A673 (cell line): ENCODE measurements around the gene CFAP410. TPM values are rescaled to one million over a fixed set of nuclear protein-coding genes. Genes with fewer than 3 reads are reported as not detected.

Source experiments
- BruUV-seq: library from RNA; stranded (reverse); fragments of 400-500 nt; replicated peaks from 2 replicates; lab custom pipeline; 2021; lab: Mats Ljungman, UMichigan
- CTCF ChIA-PET: fragments of 300-600 bp; sonication (Branson Sonifier 250); formaldehyde crosslinking; loops from one replicate; lab custom pipeline; 2022; ENCODE audit warnings: antibody characterized with exemption; lab: Charles Lee
- POLR2A ChIA-PET: fragments of 300-600 bp; sonication (Branson Sonifier 250); formaldehyde crosslinking; loops from one replicate; lab custom pipeline; 2022; ENCODE audit warnings: antibody characterized with exemption; ENCODE audit not compliant: low non-redundant PET; lab: Charles Lee
- DNase-seq: peaks from one replicate; pipeline ENCODE4 v3.0.0-alpha.2; 2015; ENCODE audit warnings: low spot score
- H3K27ac ChIP-seq: fragments of 200-600 bp; sonication (generic); 2 replicates; pipeline ENCODE4 v1.5.1; 2016; ENCODE audit warnings: mixed run types, low read depth, mild to moderate bottlenecking, mixed read lengths, antibody characterized with exemption, low read length; ENCODE audit not compliant: poor library complexity, severe bottlenecking
- H3K27me3 ChIP-seq: fragments of 200-600 bp; sonication (generic); replicated peaks from 2 replicates; pipeline ENCODE4 v1.6.1; 2017; ENCODE audit warnings: mixed run types, low read depth, mild to moderate bottlenecking, mixed read lengths, antibody characterized with exemption, low read length; ENCODE audit not compliant: insufficient read depth, poor library complexity
- H3K36me3 ChIP-seq: fragments of 200-600 bp; sonication (generic); 2 replicates; pipeline ENCODE4 v1.6.1; 2016; ENCODE audit warnings: mixed run types, mild to moderate bottlenecking, mixed read lengths, antibody characterized with exemption, low read length; ENCODE audit not compliant: insufficient read depth, poor library complexity, severe bottlenecking
- H3K4me1 ChIP-seq: fragments of 200-600 bp; sonication (generic); 2 replicates; pipeline ENCODE4 v1.6.1; 2017; ENCODE audit warnings: mixed run types, mild to moderate bottlenecking, mixed read lengths, antibody characterized with exemption, low read length; ENCODE audit not compliant: insufficient read depth, poor library complexity, severe bottlenecking
- H3K4me3 ChIP-seq: fragments of 200-600 bp; sonication (generic); 2 replicates; pipeline ENCODE4 v1.5.1; 2016; ENCODE audit warnings: low read depth, mixed run types, mild to moderate bottlenecking, mixed read lengths, low read length; ENCODE audit not compliant: poor library complexity, severe bottlenecking
- H3K9me3 ChIP-seq: fragments of 200-600 bp; sonication (generic); 2 replicates; pipeline ENCODE4 v1.6.1; 2016; ENCODE audit warnings: mixed run types, low read depth, mild to moderate bottlenecking, mixed read lengths, antibody characterized with exemption, low read length; ENCODE audit not compliant: poor library complexity, severe bottlenecking
- EZH2 ChIP-seq: fragments of 200-600 bp; sonication (generic); IDR thresholded peaks from 2 replicates; pipeline ENCODE4 v1.6.1; 2017; ENCODE audit warnings: borderline replicate concordance, low read depth, mild to moderate bottlenecking, mixed read lengths, antibody characterized with exemption, low read length; ENCODE audit not compliant: poor library complexity, severe bottlenecking
- intact Hi-C: fragments of 100-400 bp; cut with micrococcal nuclease; formaldehyde crosslinking; loops from one replicate; pipeline ENCODE4 v1.10.0; 2022; ENCODE audit not compliant: unreplicated experiment
- total RNA-seq: library from RNA; stranded (reverse); gene quantifications from 2 replicates; pipeline ENCODE4 v1.2.3, GENCODE V29; 2021
- TF ChIP-seq, protein P1 (sequence below): fragments of 300-800, 200-600 bp; sonication (generic); conservative IDR thresholded peaks from 2 replicates; pipeline ENCODE4 v1.5.1; 2017; ENCODE audit warnings: low read depth, mild to moderate bottlenecking, antibody characterized with exemption, low read length, moderate library complexity, mixed read lengths

CFAP410 gene
- total RNA-seq, 1 experiment from 2014 or later = 14.0 TPM

GRCh38 chr21:44372616-44373015 lies 33.4 kb upstream of the CFAP410 start:
- Histone ChIP-seq H3K27me3 (no peaks in the 10 kb centered on the region), H3K9me3 (no peaks in the 10 kb centered on the region), H3K4me3 (no peak overlapping the region), H3K27ac (no peak overlapping the region), H3K36me3 (no peaks in the 10 kb centered on the region), H3K4me1 (no peaks in the 10 kb centered on the region)
- intact Hi-C loops = no loop called here
- ChIA-PET POLR2A (no interaction called here), CTCF (no interaction called here)
- DNase-seq = no peak
- TF ChIP-seq, protein P1, sequence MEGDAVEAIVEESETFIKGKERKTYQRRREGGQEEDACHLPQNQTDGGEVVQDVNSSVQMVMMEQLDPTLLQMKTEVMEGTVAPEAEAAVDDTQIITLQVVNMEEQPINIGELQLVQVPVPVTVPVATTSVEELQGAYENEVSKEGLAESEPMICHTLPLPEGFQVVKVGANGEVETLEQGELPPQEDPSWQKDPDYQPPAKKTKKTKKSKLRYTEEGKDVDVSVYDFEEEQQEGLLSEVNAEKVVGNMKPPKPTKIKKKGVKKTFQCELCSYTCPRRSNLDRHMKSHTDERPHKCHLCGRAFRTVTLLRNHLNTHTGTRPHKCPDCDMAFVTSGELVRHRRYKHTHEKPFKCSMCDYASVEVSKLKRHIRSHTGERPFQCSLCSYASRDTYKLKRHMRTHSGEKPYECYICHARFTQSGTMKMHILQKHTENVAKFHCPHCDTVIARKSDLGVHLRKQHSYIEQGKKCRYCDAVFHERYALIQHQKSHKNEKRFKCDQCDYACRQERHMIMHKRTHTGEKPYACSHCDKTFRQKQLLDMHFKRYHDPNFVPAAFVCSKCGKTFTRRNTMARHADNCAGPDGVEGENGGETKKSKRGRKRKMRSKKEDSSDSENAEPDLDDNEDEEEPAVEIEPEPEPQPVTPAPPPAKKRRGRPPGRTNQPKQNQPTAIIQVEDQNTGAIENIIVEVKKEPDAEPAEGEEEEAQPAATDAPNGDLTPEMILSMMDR = no peak
- no peak for TF ChIP-seq EZH2
- BruUV-seq = no TSS peak

- DNase-seq = no peak
Measured at GRCh38 chr21:44371596-44371995, 32.4 kb upstream of the CFAP410 start.

GRCh38 chr21:44370786-44371410 lies 31.7 kb upstream of the CFAP410 start:
- Histone ChIP-seq H3K4me1 (no peaks in the 10 kb centered on the region), H3K4me3 (no peak overlapping the region), H3K36me3 (no peaks in the 10 kb centered on the region), H3K9me3 (no peaks in the 10 kb centered on the region), H3K27me3 (no peaks in the 10 kb centered on the region), H3K27ac (no peak overlapping the region)
- intact Hi-C loops = no loop called here
- no TSS peak for BruUV-seq
- POLR2A ChIA-PET = no interaction called here
- TF ChIP-seq, protein P1 = no peak
- no peak for TF ChIP-seq EZH2
- CTCF ChIA-PET = no interaction called here
- no peak for DNase-seq

More at GRCh38 chr21:44371596-44371995, 32.4 kb upstream of the CFAP410 start:
- H3K27ac ChIP-seq = no peak overlapping the region
- ChIA-PET CTCF (no interaction called here), POLR2A (no interaction called here)
- TF ChIP-seq, protein P1 = no peak
- TF ChIP-seq EZH2 = no peak
- no peaks in the 10 kb centered on the region for H3K9me3 ChIP-seq
- intact Hi-C loops = no loop called here
- no TSS peak for BruUV-seq
- H3K36me3 ChIP-seq = no peaks in the 10 kb centered on the region
- no peak overlapping the region for H3K4me3 ChIP-seq
- no peaks in the 10 kb centered on the region for H3K4me1 ChIP-seq
- H3K27me3 ChIP-seq = no peaks in the 10 kb centered on the region
